Calu3 (cell line): ENCODE data around the gene RNLS. TPM values are rescaled to one million over a fixed set of nuclear protein-coding genes. Genes with fewer than 3 reads are reported as not detected.

Source experiments
- BruUV-seq: library from RNA; stranded (reverse); fragments of 400-500 nt; replicated peaks from 2 replicates; lab custom pipeline; 2021; lab: Mats Ljungman, UMichigan
- CTCF ChIA-PET: fragments of 300-600 bp; sonication (Branson Sonifier 250); formaldehyde crosslinking; loops from one replicate; lab custom pipeline; 2022; ENCODE audit warnings: antibody characterized with exemption; lab: Charles Lee
- DNase-seq: peaks from one replicate; pipeline ENCODE4 v3.0.0; 2022
- H3K27ac Mint-ChIP-seq: one replicate; pipeline ENCODE4 v1.8.0; 2022; ENCODE audit warnings: mixed read lengths; ENCODE audit not compliant: unreplicated experiment
- H3K27me3 Mint-ChIP-seq: one replicate; pipeline ENCODE4 v1.8.0; 2022; ENCODE audit warnings: mixed read lengths; ENCODE audit not compliant: unreplicated experiment
- H3K36me3 Mint-ChIP-seq: one replicate; pipeline ENCODE4 v1.8.0; 2022; ENCODE audit warnings: mild to moderate bottlenecking, moderate library complexity, mixed read lengths; ENCODE audit not compliant: insufficient read depth, unreplicated experiment
- H3K4me1 Mint-ChIP-seq: one replicate; pipeline ENCODE4 v1.8.0; 2022; ENCODE audit warnings: mild to moderate bottlenecking, low read depth, mixed read lengths; ENCODE audit not compliant: unreplicated experiment
- H3K4me3 Mint-ChIP-seq: one replicate; pipeline ENCODE4 v1.8.0; 2022; ENCODE audit warnings: mild to moderate bottlenecking, low read depth, moderate library complexity, mixed read lengths; ENCODE audit not compliant: unreplicated experiment
- H3K9me3 Mint-ChIP-seq: one replicate; pipeline ENCODE4 v1.8.0; 2022; ENCODE audit warnings: low read depth, mixed read lengths; ENCODE audit not compliant: unreplicated experiment
- CTCF ChIP-seq: fragments of 200-600 bp; IDR thresholded peaks from one replicate; pipeline ENCODE4 v1.8.0; 2022; ENCODE audit warnings: antibody characterized with exemption; ENCODE audit not compliant: unreplicated experiment
- intact Hi-C: fragments of 100-400 bp; cut with micrococcal nuclease; formaldehyde crosslinking; loops from one replicate; pipeline ENCODE4 v1.10.0; 2022; ENCODE audit not compliant: unreplicated experiment
- total RNA-seq: library from RNA; stranded (reverse); gene quantifications from 2 replicates; pipeline ENCODE4 v1.2.3, GENCODE V29; 2022

RNLS gene
- total RNA-seq, 1 experiment from 2014 or later = 6.3 TPM

- no peaks in the 10 kb centered on the region for H3K36me3 Mint-ChIP-seq
- CTCF ChIA-PET = no interaction called here
- no peaks in the 10 kb centered on the region for H3K9me3 Mint-ChIP-seq
- no peak overlapping the region for H3K4me3 Mint-ChIP-seq
- no peak for TF ChIP-seq CTCF
- no peaks in the 10 kb centered on the region for H3K27me3 Mint-ChIP-seq
- no TSS peak for BruUV-seq
- H3K27ac Mint-ChIP-seq = no peak overlapping the region
- intact Hi-C loops = no loop called here
- H3K4me1 Mint-ChIP-seq = no peaks in the 10 kb centered on the region
- DNase-seq = no peak
Observed at GRCh38 chr10:88377510-88377909, 205.6 kb downstream of the RNLS start.

- Mint-ChIP-seq H3K4me1 (no peaks in the 10 kb centered on the region), H3K9me3 (no peaks in the 10 kb centered on the region), H3K27me3 (no peaks in the 10 kb centered on the region), H3K4me3 (no peak overlapping the region), H3K27ac (no peak overlapping the region), H3K36me3 (no peaks in the 10 kb centered on the region)
- no peak for DNase-seq
- intact Hi-C loops = no loop called here
- CTCF ChIA-PET = no interaction called here
- BruUV-seq = no TSS peak
- no peak for TF ChIP-seq CTCF
Observed at GRCh38 chr10:88374392-88375175, 208.5 kb downstream of the RNLS start.

- TF ChIP-seq CTCF = no peak
- DNase-seq = no peak
- Mint-ChIP-seq H3K4me1 (no peaks in the 10 kb centered on the region), H3K27ac (no peak overlapping the region), H3K27me3 (no peaks in the 10 kb centered on the region), H3K36me3 (no peaks in the 10 kb centered on the region), H3K4me3 (no peak overlapping the region), H3K9me3 (no peaks in the 10 kb centered on the region)
- intact Hi-C loops = no loop called here
- CTCF ChIA-PET = no interaction called here
- no TSS peak for BruUV-seq
Observed at GRCh38 chr10:88372881-88373592, 210.1 kb downstream of the RNLS start.

- Mint-ChIP-seq H3K4me1 (no peaks in the 10 kb centered on the region), H3K27me3 (no peaks in the 10 kb centered on the region), H3K27ac (no peak overlapping the region), H3K4me3 (no peak overlapping the region), H3K36me3 (no peaks in the 10 kb centered on the region), H3K9me3 (no peaks in the 10 kb centered on the region)
- TF ChIP-seq CTCF = no peak
- intact Hi-C loops = no loop called here
- no peak for DNase-seq
- CTCF ChIA-PET = no interaction called here
- BruUV-seq = no TSS peak
Observed at GRCh38 chr10:88372051-88372715, 210.9 kb downstream of the RNLS start.
